Astrocyte (in vitro differentiated cells and primary cell): ENCODE measurements around the gene MOSMO. TPM values are rescaled to one million over a fixed set of nuclear protein-coding genes. Genes with fewer than 3 reads are reported as not detected.

ENCODE experiments used
- DNase-seq: peaks from one replicate; pipeline ENCODE4 v3.0.0-alpha.2; 2010; ENCODE audit warnings: low read depth
- FAIRE-seq: peaks from 2 replicates; lab custom pipeline; 2011; peaks lifted over from hg19 to GRCh38; lab: Jason Lieb, UNC
- H2AFZ ChIP-seq: 2 replicates; pipeline ENCODE4 v1.6.0; 2012; ENCODE audit warnings: low read depth, low read length, inconsistent platforms
- H3K27ac ChIP-seq: 2 replicates; pipeline ENCODE4 v1.5.1; 2011; ENCODE audit warnings: low read depth, low read length, inconsistent platforms
- H3K27me3 ChIP-seq: 2 replicates; pipeline ENCODE4 v1.6.0; 2011; ENCODE audit warnings: low read length, inconsistent platforms; ENCODE audit not compliant: insufficient read depth
- H3K36me3 ChIP-seq: 2 replicates; pipeline ENCODE4 v1.5.1; 2011; ENCODE audit warnings: low read length, inconsistent platforms; ENCODE audit not compliant: insufficient read depth
- H3K4me1 ChIP-seq: 2 replicates; pipeline ENCODE4 v1.5.1; 2011; ENCODE audit warnings: low read length, inconsistent platforms; ENCODE audit not compliant: insufficient read depth
- H3K4me2 ChIP-seq: 2 replicates; pipeline ENCODE4 v1.6.0; 2012; ENCODE audit warnings: low read length, inconsistent platforms
- H3K4me3 ChIP-seq: 2 replicates; pipeline ENCODE4 v1.5.1; 2011; ENCODE audit warnings: low read depth, mild to moderate bottlenecking, low read length, inconsistent platforms; ENCODE audit not compliant: insufficient read depth
- H3K79me2 ChIP-seq: 2 replicates; pipeline ENCODE4 v1.6.0; 2012; ENCODE audit warnings: mild to moderate bottlenecking, low read length, inconsistent platforms; ENCODE audit not compliant: insufficient read depth
- H3K9ac ChIP-seq: 2 replicates; pipeline ENCODE4 v1.6.0; 2012; ENCODE audit warnings: mild to moderate bottlenecking, low read length, inconsistent platforms
- H3K9me3 ChIP-seq: 2 replicates; pipeline ENCODE4 v1.5.1; 2012; ENCODE audit warnings: low read depth, mild to moderate bottlenecking, low read length, inconsistent platforms; ENCODE audit not compliant: insufficient read depth
- H4K20me1 ChIP-seq: 2 replicates; pipeline ENCODE4 v1.6.0; 2012; ENCODE audit warnings: low read length, inconsistent platforms; ENCODE audit not compliant: insufficient read depth
- H3K27ac Mint-ChIP-seq: one replicate; pipeline ENCODE4 v1.8.0; 2021; ENCODE audit warnings: mild to moderate bottlenecking, mixed read lengths; ENCODE audit not compliant: unreplicated experiment
- H3K27me3 Mint-ChIP-seq: one replicate; pipeline ENCODE4 v1.8.0; 2021; ENCODE audit warnings: low read depth, mixed read lengths; ENCODE audit not compliant: unreplicated experiment
- H3K36me3 Mint-ChIP-seq: one replicate; pipeline ENCODE4 v1.8.0; 2021; ENCODE audit warnings: low read depth, mixed read lengths; ENCODE audit not compliant: unreplicated experiment
- H3K4me1 Mint-ChIP-seq: one replicate; pipeline ENCODE4 v1.8.0; 2021; ENCODE audit warnings: low read depth, mixed read lengths; ENCODE audit not compliant: unreplicated experiment
- H3K4me3 Mint-ChIP-seq: one replicate; pipeline ENCODE4 v1.8.0; 2021; ENCODE audit warnings: mild to moderate bottlenecking, moderate library complexity, mixed read lengths; ENCODE audit not compliant: unreplicated experiment
- H3K9me3 Mint-ChIP-seq: one replicate; pipeline ENCODE4 v1.8.0; 2021; ENCODE audit warnings: mild to moderate bottlenecking, mixed read lengths; ENCODE audit not compliant: unreplicated experiment
- CTCF ChIP-seq: IDR thresholded peaks from 2 replicates; pipeline ENCODE4 v1.5.1; 2011; ENCODE audit warnings: low read depth, mild to moderate bottlenecking, inconsistent platforms, low read length, moderate library complexity; ENCODE audit not compliant: insufficient read depth
- EZH2 ChIP-seq: IDR thresholded peaks from 2 replicates; pipeline ENCODE4 v1.6.1; 2012; ENCODE audit warnings: mild to moderate bottlenecking, low read length, inconsistent platforms; ENCODE audit not compliant: insufficient read depth
- total RNA-seq: library from RNA; stranded (reverse); gene quantifications from 2 replicates; pipeline ENCODE4 v1.2.1, GENCODE V29; 2021

MOSMO gene
- total RNA-seq, 1 donor from 2014 or later, result 11.5 TPM

- TF ChIP-seq CTCF (no peak), EZH2 (no peak)
- H3K27ac ChIP-seq, result no peak overlapping the region
- Mint-ChIP-seq H3K4me1 (peaks cover 2% of the 10 kb centered on the region), H3K36me3 (peaks cover 2% of the 10 kb centered on the region), H3K9me3 (no peaks in the 10 kb centered on the region), H3K4me3 (no peak overlapping the region), H3K27me3 (no peaks in the 10 kb centered on the region), H3K27ac (no peak overlapping the region)
- no peaks in the 10 kb centered on the region for H3K27me3 ChIP-seq
- no peak overlapping the region for H3K9ac ChIP-seq
- H3K4me2 ChIP-seq, result no peak overlapping the region
- H4K20me1 ChIP-seq, result peaks cover 73% of the 10 kb centered on the region
- no peak for DNase-seq
- H2AFZ ChIP-seq, result no peak overlapping the region
- no peak for FAIRE-seq
- no peaks in the 10 kb centered on the region for H3K36me3 ChIP-seq
- H3K4me1 ChIP-seq, result no peaks in the 10 kb centered on the region
- peaks cover 93% of the 10 kb centered on the region for H3K79me2 ChIP-seq
- H3K4me3 ChIP-seq, result no peak overlapping the region
- no peaks in the 10 kb centered on the region for H3K9me3 ChIP-seq
These were observed 9.0 kb downstream of the MOSMO start for GRCh38 chr16:22016927-22017326.

DNA sequence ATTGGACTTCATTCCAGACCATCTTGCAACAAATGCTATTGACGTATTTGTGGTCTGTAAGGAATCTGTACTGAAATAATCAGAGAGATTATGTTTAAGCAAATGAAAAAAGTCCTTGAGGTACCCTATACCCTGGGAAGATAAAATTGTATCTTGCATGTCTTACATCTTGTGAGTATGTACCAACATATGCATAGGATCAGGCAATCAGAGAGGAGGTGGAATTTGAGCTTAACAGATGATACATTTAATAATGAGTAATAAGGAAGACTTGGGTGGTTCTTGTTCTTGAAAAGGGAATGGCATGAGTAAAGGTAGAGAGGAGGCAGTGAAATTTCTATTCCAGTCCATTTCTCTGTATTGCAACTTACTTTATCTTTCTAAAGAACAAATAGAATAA lies 10.6 kb downstream of the MOSMO start:
- no peak overlapping the region for H3K4me2 ChIP-seq
- Mint-ChIP-seq H3K27ac (no peak overlapping the region), H3K4me3 (no peak overlapping the region), H3K36me3 (peaks cover 2% of the 10 kb centered on the region), H3K9me3 (no peaks in the 10 kb centered on the region), H3K4me1 (peaks cover 2% of the 10 kb centered on the region), H3K27me3 (no peaks in the 10 kb centered on the region)
- DNase-seq, result no peak
- H3K4me3 ChIP-seq, result no peak overlapping the region
- no peaks in the 10 kb centered on the region for H3K9me3 ChIP-seq
- H3K9ac ChIP-seq, result no peak overlapping the region
- H4K20me1 ChIP-seq, result peaks cover 73% of the 10 kb centered on the region
- H3K36me3 ChIP-seq, result no peaks in the 10 kb centered on the region
- H3K27me3 ChIP-seq, result no peaks in the 10 kb centered on the region
- H3K79me2 ChIP-seq, result peaks cover 91% of the 10 kb centered on the region
- H3K27ac ChIP-seq, result no peak overlapping the region
- FAIRE-seq, result no peak
- TF ChIP-seq EZH2, result no peak
- TF ChIP-seq CTCF, result no peak
- no peaks in the 10 kb centered on the region for H3K4me1 ChIP-seq
- no peak overlapping the region for H2AFZ ChIP-seq

GRCh38 chr16:22022151-22022550 lies 14.2 kb downstream of the MOSMO start:
- H3K27me3 Mint-ChIP-seq, result no peaks in the 10 kb centered on the region
- Histone ChIP-seq H3K4me2 (no peak overlapping the region), H3K27ac (no peak overlapping the region), H4K20me1 (peaks cover 57% of the 10 kb centered on the region), H3K27me3 (no peaks in the 10 kb centered on the region), H3K9me3 (no peaks in the 10 kb centered on the region), H3K79me2 (peaks cover 72% of the 10 kb centered on the region), H3K9ac (no peak overlapping the region), H3K36me3 (no peaks in the 10 kb centered on the region), H3K4me3 (no peak overlapping the region), H2AFZ (no peak overlapping the region), H3K4me1 (no peaks in the 10 kb centered on the region)
- H3K27ac Mint-ChIP-seq, result no peak overlapping the region
- TF ChIP-seq CTCF (no peak), EZH2 (no peak)
- no peak overlapping the region for H3K4me3 Mint-ChIP-seq
- DNase-seq (no peak), FAIRE-seq (no peak)
- peaks cover 9% of the 10 kb centered on the region for H3K4me1 Mint-ChIP-seq
- no peaks in the 10 kb centered on the region for H3K9me3 Mint-ChIP-seq
- peaks cover 2% of the 10 kb centered on the region for H3K36me3 Mint-ChIP-seq
